HepG2 (cell line): ENCODE data around the gene UBE2E1. TPM values are rescaled to one million over a fixed set of nuclear protein-coding genes. Genes with fewer than 3 reads are reported as not detected.
A peak's percentile ranks its signal among the peaks of the same experiment; 100 is the strongest.

ENCODE experiments used
- AHDC1 ChIP-seq: sonication (generic); formaldehyde crosslinking; IDR thresholded peaks from 2 replicates; pipeline ENCODE4 v1.5.1; 2020; ENCODE audit warnings: mild to moderate bottlenecking, missing genetic modification reagents, borderline replicate concordance
- GMEB1 ChIP-seq: sonication (generic); formaldehyde crosslinking; IDR thresholded peaks from 2 replicates; pipeline ENCODE4 v1.5.1; 2020; ENCODE audit warnings: missing genetic modification reagents, mild to moderate bottlenecking, borderline replicate concordance
- MAX ChIP-seq: IDR thresholded peaks from 2 replicates; pipeline ENCODE4 v1.6.1; 2012; ENCODE audit warnings: inconsistent platforms
- MTF2 ChIP-seq: sonication (generic); formaldehyde crosslinking; IDR thresholded peaks from 2 replicates; pipeline ENCODE4 v1.5.0; 2020; ENCODE audit warnings: missing genetic modification reagents, borderline replicate concordance
- RXRB ChIP-seq: IDR thresholded peaks from 2 replicates; pipeline ENCODE4 v1.6.1; 2016; ENCODE audit warnings: borderline replicate concordance, missing genetic modification reagents, missing compliant biosample characterization
- SNAPC5 ChIP-seq: sonication (generic); formaldehyde crosslinking; IDR thresholded peaks from 2 replicates; pipeline ENCODE4 v1.8.1; 2023; ENCODE audit warnings: mild to moderate bottlenecking, missing genetic modification reagents, borderline replicate concordance
- SRSF1 ChIP-seq: fragments of 200-400 bp; formaldehyde crosslinking; optimal IDR thresholded peaks from 2 replicates; pipeline ENCODE3; 2017; ENCODE audit warnings: mild to moderate bottlenecking, low read depth, low read length, moderate library complexity
- STAT5B ChIP-seq: sonication (generic); formaldehyde crosslinking; IDR thresholded peaks from 2 replicates; pipeline ENCODE4 v1.4.0; 2020; ENCODE audit warnings: missing genetic modification reagents
- TFE3 ChIP-seq: IDR thresholded peaks from 2 replicates; pipeline ENCODE4 v1.6.1; 2016
- ZBTB10 ChIP-seq: sonication (generic); formaldehyde crosslinking; IDR thresholded peaks from 2 replicates; pipeline ENCODE4 v1.4.0; 2020; ENCODE audit warnings: missing genetic modification reagents, borderline replicate concordance
- ZMYM4 ChIP-seq: sonication (generic); formaldehyde crosslinking; IDR thresholded peaks from 2 replicates; pipeline ENCODE4 v1.8.1; 2023; ENCODE audit warnings: mild to moderate bottlenecking, missing genetic modification reagents
- ZNF670 ChIP-seq: sonication (generic); formaldehyde crosslinking; IDR thresholded peaks from 2 replicates; pipeline ENCODE4 v1.8.0; 2022; ENCODE audit warnings: mild to moderate bottlenecking, missing genetic modification reagents, borderline replicate concordance
- ZSCAN5A ChIP-seq: sonication (generic); formaldehyde crosslinking; IDR thresholded peaks from 2 replicates; pipeline ENCODE4 v1.8.0; 2022; ENCODE audit warnings: mild to moderate bottlenecking, missing genetic modification reagents, borderline replicate concordance
- polyA plus RNA-seq, 8 experiments: library from polyadenylated mRNA; depleted of rRNA in 3 of 8; stranded (reverse) in 7 of 8; unstranded in 1 of 8; fragments of >200 nt; fragmentation: Illumina TruSeq in 4 of 8; extraction: Trizol in 4 of 8; gene quantifications; 2 replicates each; pipeline versions ENCODE4 v1.2.1 to v1.2.3, GENCODE V29; 2011 to 2016; ENCODE audit warnings: low read depth in 4 of 8, missing spikeins in 1 of 8, mixed read lengths in 1 of 8; ENCODE audit not compliant: insufficient read depth in 1 of 8
- total RNA-seq, 5 experiments: library from RNA; depleted of rRNA; stranded (reverse); fragments of >200 nt; fragmentation: Illumina TruSeq; extraction: Trizol; gene quantifications; 2 replicates each; pipeline ENCODE4 v1.2.3, GENCODE V29; 2016; ENCODE audit warnings: low read depth in 1 of 5

UBE2E1 gene
- total and polyA plus RNA-seq, 2 of the 13 experiments (the other 11 are each of a cell fraction or from before 2014, with no cell fraction given): 55.4 to 61.8 TPM

GRCh38 chr3:23840521-23840920 is 34.8 kb downstream of the UBE2E1 start (continued):
- TF ChIP-seq MAX: peak; percentile 43; the same call in 1 of the 2 replicates
- peak; percentile 47; the same call in 1 of the 2 replicates for TF ChIP-seq AHDC1 (CRISPR knock-in tag)
- 0 out of 2 replicates have a peak, but pooled peaks have one; percentile 33 for TF ChIP-seq ZMYM4 (CRISPR knock-in tag)
- peak; percentile 18; the same call in 1 of the 2 replicates for TF ChIP-seq RXRB (CRISPR knock-in tag)
- TF ChIP-seq STAT5B (CRISPR knock-in tag): no peak
- no peak for TF ChIP-seq SRSF1
- no peak for TF ChIP-seq ZBTB10
- TF ChIP-seq MTF2 (CRISPR knock-in tag): no peak
- no peak for TF ChIP-seq TFE3 (CRISPR knock-in tag)
- no peak for TF ChIP-seq ZNF670 (CRISPR knock-in tag)
- no peak for TF ChIP-seq GMEB1 (CRISPR knock-in tag)
- TF ChIP-seq SNAPC5 (CRISPR knock-in tag): no peak
- TF ChIP-seq ZSCAN5A (CRISPR knock-in tag): no peak
